GM13977 (cell line): ENCODE results near the gene BMI1.

Experiments
- DNase-seq: peaks from one replicate; pipeline ENCODE4 v3.0.0; 2012; ENCODE audit warnings: low spot score
- CTCF ChIP-seq: IDR thresholded peaks from 2 replicates; pipeline ENCODE4 v1.5.1; 2012; ENCODE audit warnings: mild to moderate bottlenecking, control low read depth; ENCODE audit not compliant: insufficient read depth; ENCODE audit errors: extremely low read depth, missing control alignments
- in situ Hi-C: fragments of 300-500 bp; cut with MboI; formaldehyde crosslinking; loops from one replicate; pipeline ENCODE4 v1.12.0; 2022; ENCODE audit warnings: low sequenced_read_pairs, low pct_unique_long_range_greater_than_20kb, mixed read lengths, inconsistent platforms; ENCODE audit not compliant: unreplicated experiment

BMI1 gene

GRCh38 chr10:22310928-22311327 is 10.0 kb upstream of the BMI1 start:
- DNase-seq = no peak
- in situ Hi-C loops = loop anchor here (25.0 kb wide), 1 partner anchor 676 kb away; no protein-coding TSS in a partner anchor
- no peak for TF ChIP-seq CTCF

GRCh38 chr10:22314852-22315251 is 6.0 kb upstream of the BMI1 start:
- no peak for DNase-seq
- no peak for TF ChIP-seq CTCF
- in situ Hi-C loops = loop anchor here (25.0 kb wide), 1 partner anchor 672 kb away; no protein-coding TSS in a partner anchor

- in situ Hi-C loops = loop anchor here (25.0 kb wide), 1 partner anchor 672 kb away; no protein-coding TSS in a partner anchor
- no peak for DNase-seq
- TF ChIP-seq CTCF = no peak
These were observed 5.2 kb upstream of the BMI1 start for GRCh38 chr10:22315455-22316285.

GRCh38 chr10:22316286-22317075 is 4.4 kb upstream of the BMI1 start, which contains the start of gene COMMD3:
Gene COMMD3, plus strand, starts transcription at chr10:22316388. Its CDS starts 30 bp downstream, at chr10:22316418.
- no peak for TF ChIP-seq CTCF
- in situ Hi-C loops = loop anchor here (25.0 kb wide), 1 partner anchor 671 kb away; no protein-coding TSS in a partner anchor
- peak; percentile 82 for DNase-seq

GRCh38 chr10:22317076-22317370 is 3.9 kb upstream of the BMI1 start:
- in situ Hi-C loops = loop anchor here (25.0 kb wide), 1 partner anchor 670 kb away; no protein-coding TSS in a partner anchor
- no peak for TF ChIP-seq CTCF
- DNase-seq = peak; percentile 62

- no peak for TF ChIP-seq CTCF
- in situ Hi-C loops = loop anchor here (25.0 kb wide), 1 partner anchor 669 kb away; no protein-coding TSS in a partner anchor
- DNase-seq = peak; percentile 43
These were observed 2.9 kb upstream of the BMI1 start for GRCh38 chr10:22317771-22318565.
